ENCODE measurements around the gene FAHD1. TPM values are rescaled to one million over a fixed set of nuclear protein-coding genes. Genes with fewer than 3 reads are reported as not detected.

Gene FAHD1
- polyA plus RNA-seq, 1 donor from 2014 or later = 73.5 TPM

DNA sequence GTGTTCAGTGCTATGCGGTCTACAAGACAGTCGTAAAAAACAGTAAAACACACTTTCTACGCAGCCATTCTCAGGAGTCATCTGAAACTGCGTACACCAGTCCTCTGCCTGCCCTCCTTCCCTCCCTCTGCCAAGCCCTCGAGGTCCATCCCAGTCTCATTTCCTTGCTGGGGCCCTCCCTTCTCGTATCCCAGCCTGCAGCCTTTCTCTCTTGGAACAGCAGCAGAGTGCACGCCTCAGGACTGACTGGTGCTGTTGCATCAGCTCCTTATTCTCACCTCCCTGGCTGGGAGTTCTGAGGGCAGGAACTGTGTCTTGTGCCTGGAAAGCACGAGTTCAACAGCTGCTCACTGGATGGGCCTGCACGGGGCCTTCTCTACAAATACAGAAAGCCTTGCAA, 12.5 kb downstream of the FAHD1 start:
- Histone ChIP-seq H4K20me1 (ENCODE audit: insufficient read depth) (no peaks in the 10 kb centered on the region), H3K36me3 (ENCODE audit: insufficient read depth, low read length) (no peaks in the 10 kb centered on the region), H3K9me3 (ENCODE audit: low read length) (no peaks in the 10 kb centered on the region), H3K4me3 (ENCODE audit: low read length) (no peak overlapping the region), H3K27me3 (ENCODE audit: insufficient read depth, low read depth, low read length) (no peaks in the 10 kb centered on the region), H3K9me2 (ENCODE audit: insufficient read depth, low read length) (no peaks in the 10 kb centered on the region), H3K4me2 (ENCODE audit: low read length) (no peak overlapping the region), H2AFZ (ENCODE audit: low read depth, low read length) (no peak overlapping the region), H3K27ac (ENCODE audit: low read length) (no peak overlapping the region), H3K9ac (ENCODE audit: low read length) (no peak overlapping the region), H3K79me2 (replicated peaks; ENCODE audit: insufficient read depth, low read length) (no peaks in the 10 kb centered on the region), H3F3A (ENCODE audit: insufficient read depth, low read length, poor library complexity, severe bottlenecking) (no peaks in the 10 kb centered on the region)
- TF ChIP-seq EZH2 (IDR thresholded peaks at IDR 0.05; ENCODE audit: borderline replicate concordance, insufficient read depth, low read length, poor library complexity, severe bottlenecking) = no peak
- TF ChIP-seq, protein P1, sequence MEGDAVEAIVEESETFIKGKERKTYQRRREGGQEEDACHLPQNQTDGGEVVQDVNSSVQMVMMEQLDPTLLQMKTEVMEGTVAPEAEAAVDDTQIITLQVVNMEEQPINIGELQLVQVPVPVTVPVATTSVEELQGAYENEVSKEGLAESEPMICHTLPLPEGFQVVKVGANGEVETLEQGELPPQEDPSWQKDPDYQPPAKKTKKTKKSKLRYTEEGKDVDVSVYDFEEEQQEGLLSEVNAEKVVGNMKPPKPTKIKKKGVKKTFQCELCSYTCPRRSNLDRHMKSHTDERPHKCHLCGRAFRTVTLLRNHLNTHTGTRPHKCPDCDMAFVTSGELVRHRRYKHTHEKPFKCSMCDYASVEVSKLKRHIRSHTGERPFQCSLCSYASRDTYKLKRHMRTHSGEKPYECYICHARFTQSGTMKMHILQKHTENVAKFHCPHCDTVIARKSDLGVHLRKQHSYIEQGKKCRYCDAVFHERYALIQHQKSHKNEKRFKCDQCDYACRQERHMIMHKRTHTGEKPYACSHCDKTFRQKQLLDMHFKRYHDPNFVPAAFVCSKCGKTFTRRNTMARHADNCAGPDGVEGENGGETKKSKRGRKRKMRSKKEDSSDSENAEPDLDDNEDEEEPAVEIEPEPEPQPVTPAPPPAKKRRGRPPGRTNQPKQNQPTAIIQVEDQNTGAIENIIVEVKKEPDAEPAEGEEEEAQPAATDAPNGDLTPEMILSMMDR (IDR thresholded peaks at IDR 0.05; ENCODE audit: poor library complexity, severe bottlenecking) = no peak
- no peak for TF ChIP-seq EP300 (conservative IDR thresholded peaks at IDR 0.05; ENCODE audit: poor library complexity, severe bottlenecking)

DNA sequence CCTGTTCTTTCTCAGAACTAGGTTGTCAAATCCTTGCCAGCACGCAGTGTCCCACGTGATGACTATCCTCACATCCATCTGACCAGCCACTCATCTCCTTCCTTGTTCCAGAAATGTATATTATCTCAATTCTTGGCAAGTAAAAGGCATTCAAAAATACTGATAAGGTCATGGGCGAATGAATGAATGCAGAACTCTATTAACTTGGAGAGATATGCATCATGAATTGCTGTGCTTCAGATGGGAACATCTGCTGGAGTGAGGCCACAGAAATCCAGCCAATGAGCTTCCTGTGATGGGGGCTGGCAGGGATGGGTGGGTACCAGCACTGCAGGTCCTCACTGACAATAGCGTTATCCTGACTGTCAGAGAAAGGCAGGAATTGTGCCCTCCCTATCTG, 19.0 kb downstream of the FAHD1 start:
- no peaks in the 10 kb centered on the region for H3K9me2 ChIP-seq (ENCODE audit: insufficient read depth, low read length)
- TF ChIP-seq TAF1 (IDR thresholded peaks at IDR 0.05; ENCODE audit: low read depth) = no peak
- TF ChIP-seq SMC3 (conservative IDR thresholded peaks at IDR 0.05; ENCODE audit: poor library complexity) = no peak
- TF ChIP-seq, protein P1 (IDR thresholded peaks at IDR 0.05; ENCODE audit: poor library complexity, severe bottlenecking) = no peak
- TF ChIP-seq POLR2AphosphoS5 (IDR thresholded peaks at IDR 0.05) = no peak
- TF ChIP-seq MXI1 (conservative IDR thresholded peaks at IDR 0.05; ENCODE audit: poor library complexity, severe bottlenecking) = no peak
- TF ChIP-seq, protein P2, sequence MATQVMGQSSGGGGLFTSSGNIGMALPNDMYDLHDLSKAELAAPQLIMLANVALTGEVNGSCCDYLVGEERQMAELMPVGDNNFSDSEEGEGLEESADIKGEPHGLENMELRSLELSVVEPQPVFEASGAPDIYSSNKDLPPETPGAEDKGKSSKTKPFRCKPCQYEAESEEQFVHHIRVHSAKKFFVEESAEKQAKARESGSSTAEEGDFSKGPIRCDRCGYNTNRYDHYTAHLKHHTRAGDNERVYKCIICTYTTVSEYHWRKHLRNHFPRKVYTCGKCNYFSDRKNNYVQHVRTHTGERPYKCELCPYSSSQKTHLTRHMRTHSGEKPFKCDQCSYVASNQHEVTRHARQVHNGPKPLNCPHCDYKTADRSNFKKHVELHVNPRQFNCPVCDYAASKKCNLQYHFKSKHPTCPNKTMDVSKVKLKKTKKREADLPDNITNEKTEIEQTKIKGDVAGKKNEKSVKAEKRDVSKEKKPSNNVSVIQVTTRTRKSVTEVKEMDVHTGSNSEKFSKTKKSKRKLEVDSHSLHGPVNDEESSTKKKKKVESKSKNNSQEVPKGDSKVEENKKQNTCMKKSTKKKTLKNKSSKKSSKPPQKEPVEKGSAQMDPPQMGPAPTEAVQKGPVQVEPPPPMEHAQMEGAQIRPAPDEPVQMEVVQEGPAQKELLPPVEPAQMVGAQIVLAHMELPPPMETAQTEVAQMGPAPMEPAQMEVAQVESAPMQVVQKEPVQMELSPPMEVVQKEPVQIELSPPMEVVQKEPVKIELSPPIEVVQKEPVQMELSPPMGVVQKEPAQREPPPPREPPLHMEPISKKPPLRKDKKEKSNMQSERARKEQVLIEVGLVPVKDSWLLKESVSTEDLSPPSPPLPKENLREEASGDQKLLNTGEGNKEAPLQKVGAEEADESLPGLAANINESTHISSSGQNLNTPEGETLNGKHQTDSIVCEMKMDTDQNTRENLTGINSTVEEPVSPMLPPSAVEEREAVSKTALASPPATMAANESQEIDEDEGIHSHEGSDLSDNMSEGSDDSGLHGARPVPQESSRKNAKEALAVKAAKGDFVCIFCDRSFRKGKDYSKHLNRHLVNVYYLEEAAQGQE (IDR thresholded peaks at IDR 0.05; ENCODE audit: borderline replicate concordance) = no peak
- TF ChIP-seq EP300 (conservative IDR thresholded peaks at IDR 0.05; ENCODE audit: poor library complexity, severe bottlenecking) = no peak
- no peak for TF ChIP-seq EZH2 (IDR thresholded peaks at IDR 0.05; ENCODE audit: borderline replicate concordance, insufficient read depth, low read length, poor library complexity, severe bottlenecking)
- no peak for TF ChIP-seq RAD21 (conservative IDR thresholded peaks at IDR 0.05)
- H3K27me3 ChIP-seq (ENCODE audit: insufficient read depth, low read depth, low read length) = peaks cover 2% of the 10 kb centered on the region
- no peak overlapping the region for H2AFZ ChIP-seq (ENCODE audit: low read depth, low read length)
- no peaks in the 10 kb centered on the region for H3K79me2 ChIP-seq (replicated peaks; ENCODE audit: insufficient read depth, low read length)
- H3K27ac ChIP-seq (ENCODE audit: low read length) = no peak overlapping the region
- H3K4me2 ChIP-seq (ENCODE audit: low read length) = no peak overlapping the region
- no peak overlapping the region for H3K9ac ChIP-seq (ENCODE audit: low read length)
- no peaks in the 10 kb centered on the region for H4K20me1 ChIP-seq (ENCODE audit: insufficient read depth)
- H3K36me3 ChIP-seq (ENCODE audit: insufficient read depth, low read length) = no peaks in the 10 kb centered on the region
- no peaks in the 10 kb centered on the region for H3F3A ChIP-seq (ENCODE audit: insufficient read depth, low read length, poor library complexity, severe bottlenecking)
- H3K9me3 ChIP-seq (ENCODE audit: low read length) = no peaks in the 10 kb centered on the region
- H3K4me3 ChIP-seq (ENCODE audit: low read length) = no peak overlapping the region

All from neural cell (in vitro differentiated cells).